NB4 (cell line): ENCODE measurements around the gene NRN1L.

Source experiments
- CTCF ChIP-seq: IDR thresholded peaks from one replicate; pipeline ENCODE4 v1.5.1; 2012; ENCODE audit warnings: low read depth, low read length
- MYC ChIP-seq: IDR thresholded peaks from 2 replicates; pipeline ENCODE4 v1.6.1; 2011; ENCODE audit warnings: low read depth, low read length
- POLR2A ChIP-seq: IDR thresholded peaks from 2 replicates; pipeline ENCODE4 v1.6.1; 2011; ENCODE audit warnings: mild to moderate bottlenecking; ENCODE audit not compliant: insufficient read length; ENCODE audit errors: extremely low read depth
- TF ChIP-seq, protein P1 (sequence below): IDR thresholded peaks from 2 replicates; pipeline ENCODE4 v1.6.1; 2011; ENCODE audit warnings: low read depth, low read length

GRCh38 chr16:67865318-67865717 lies 19.4 kb upstream of the NRN1L start:
- peak; percentile 56 for TF ChIP-seq CTCF
- TF ChIP-seq POLR2A: no peak
- TF ChIP-seq, protein P1, sequence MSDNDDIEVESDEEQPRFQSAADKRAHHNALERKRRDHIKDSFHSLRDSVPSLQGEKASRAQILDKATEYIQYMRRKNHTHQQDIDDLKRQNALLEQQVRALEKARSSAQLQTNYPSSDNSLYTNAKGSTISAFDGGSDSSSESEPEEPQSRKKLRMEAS: peak; percentile 94
- TF ChIP-seq MYC: peak; percentile 90
